Prostate gland (tissue), 2 donors: ENCODE measurements around the gene COX7A2. TPM values are rescaled to one million over a fixed set of nuclear protein-coding genes. Genes with fewer than 3 reads are reported as not detected.

Experiments
- DNase-seq: peaks from one replicate; pipeline ENCODE4 v3.0.0-alpha.2; 2019; ENCODE audit warnings: low spot score
- H3K27ac ChIP-seq, 2 donors: fragments of 200-600 bp; sonication (generic); 2 replicates each; pipeline ENCODE4 v1.5.1; 2017 to 2019
- H3K27me3 ChIP-seq: fragments of 200-600 bp; sonication (generic); replicated peaks from 2 replicates; pipeline ENCODE4 v1.5.1; 2019; ENCODE audit not compliant: insufficient read depth
- H3K36me3 ChIP-seq, 2 donors: fragments of 200-600 bp; sonication (generic); 1 replicate in 1 of 2; 2 replicates in 1 of 2; pipeline versions ENCODE4 v1.5.1 to v1.8.1; 2017 to 2019
- H3K4me1 ChIP-seq: fragments of 200-600 bp; sonication (generic); replicated peaks from 2 replicates; pipeline ENCODE4 v1.5.1; 2019
- H3K4me3 ChIP-seq, 2 donors: fragments of 200-600 bp; sonication (generic); 2 replicates each; pipeline ENCODE4 v1.5.1; 2017 to 2019
- H3K9me3 ChIP-seq: fragments of 200-600 bp; sonication (generic); 2 replicates; pipeline ENCODE4 v1.5.1; 2017
- CTCF ChIP-seq, 4 experiments: fragments of 200-600 bp in 2 of 4; fragments of 450-650 bp in 2 of 4; sonication (generic) in 2 of 4; IDR thresholded peaks; 1 replicate in 3 of 4; 2 replicates in 1 of 4; pipeline ENCODE4 v1.5.1; 2016 to 2019; ENCODE audit warnings: antibody characterized with exemption in 4 of 4, mild to moderate bottlenecking in 2 of 4, moderate library complexity in 2 of 4
- POLR2A ChIP-seq: fragments of 450-650 bp; IDR thresholded peaks from one replicate; pipeline ENCODE4 v1.6.1; 2016; ENCODE audit warnings: antibody characterized with exemption, mild to moderate bottlenecking
- POLR2AphosphoS5 ChIP-seq: sonication (generic); formaldehyde crosslinking; IDR thresholded peaks from one replicate; pipeline ENCODE4 v1.6.1; 2017; ENCODE audit warnings: antibody characterized with exemption
- WGBS: methylation state at CpG from one replicate; pipeline ENCODE4 v1.1.5; 2018; 5-methylcytosine and 5-hydroxymethylcytosine counted together
- intact Hi-C: fragments of 100-400 bp; cut with DNase I; formaldehyde crosslinking; loops from one replicate; pipeline ENCODE4 v1.14.2; 2022
- total RNA-seq, 2 donors: library from RNA; depleted of rRNA; stranded (reverse); fragments of >200 nt; gene quantifications; one replicate each; pipeline ENCODE4 v1.1.0, GENCODE V29; 2016

Gene COX7A2
- total RNA-seq, 2 donors from 2014 or later: 136 to 724 TPM

- WGBS: 77% methylated on average over 4 of the region's 4 CpGs
- intact Hi-C loops: no loop called here
- DNase-seq: no peak
- TF ChIP-seq POLR2AphosphoS5: no peak
- TF ChIP-seq POLR2A: no peak
- no peak for TF ChIP-seq CTCF (IDR thresholded peaks at IDR 0.05)
- H3K4me1 ChIP-seq: no peaks in the 10 kb centered on the region
- H3K9me3 ChIP-seq: no peaks in the 10 kb centered on the region
- no peak overlapping the region for H3K27ac ChIP-seq
- no peaks in the 10 kb centered on the region for H3K36me3 ChIP-seq
- H3K4me3 ChIP-seq: no peak overlapping the region
- H3K27me3 ChIP-seq: no peaks in the 10 kb centered on the region
Measured at GRCh38 chr6:75262716-75263400, 19.3 kb upstream of the COX7A2 start.

- no peaks in the 10 kb centered on the region for H3K36me3 ChIP-seq
- WGBS: 100% methylated on average over 1 of the region's 1 CpG
- TF ChIP-seq POLR2A (no peak), CTCF (IDR thresholded peaks at IDR 0.05) (no peak), POLR2AphosphoS5 (no peak)
Measured at GRCh38 chr6:75261299-75261698, 17.7 kb upstream of the COX7A2 start.

GRCh38 chr6:75257343-75258087 lies 13.9 kb upstream of the COX7A2 start:
- H3K4me3 ChIP-seq: no peak overlapping the region
- H3K4me1 ChIP-seq: no peaks in the 10 kb centered on the region
- H3K27me3 ChIP-seq: no peaks in the 10 kb centered on the region
- TF ChIP-seq CTCF (IDR thresholded peaks at IDR 0.05) (no peak), POLR2AphosphoS5 (no peak), POLR2A (no peak)
- DNase-seq: no peak
- no peak overlapping the region for H3K27ac ChIP-seq
- intact Hi-C loops: no loop called here
- 97% methylated on average over 1 of the region's 1 CpG for WGBS
- H3K9me3 ChIP-seq: no peaks in the 10 kb centered on the region
- no peaks in the 10 kb centered on the region for H3K36me3 ChIP-seq

More at GRCh38 chr6:75261299-75261698, 17.7 kb upstream of the COX7A2 start:
- no peak for DNase-seq
- Histone ChIP-seq H3K4me3 (no peak overlapping the region), H3K4me1 (no peaks in the 10 kb centered on the region), H3K27me3 (no peaks in the 10 kb centered on the region), H3K9me3 (no peaks in the 10 kb centered on the region), H3K27ac (no peak overlapping the region)
- intact Hi-C loops: no loop called here

GRCh38 chr6:75250552-75250951 lies 7.0 kb upstream of the COX7A2 start:
- Histone ChIP-seq H3K4me3 (no peak overlapping the region), H3K27me3 (no peaks in the 10 kb centered on the region), H3K27ac (no peak overlapping the region), H3K4me1 (no peaks in the 10 kb centered on the region), H3K9me3 (no peaks in the 10 kb centered on the region), H3K36me3 (no peaks in the 10 kb centered on the region)
- WGBS: 79% methylated on average over 2 of the region's 2 CpGs
- TF ChIP-seq CTCF (IDR thresholded peaks at IDR 0.05): no peak
- intact Hi-C loops: no loop called here
- DNase-seq: no peak

GRCh38 chr6:75249837-75250236 lies 6.2 kb upstream of the COX7A2 start:
- no peak for DNase-seq
- Histone ChIP-seq H3K36me3 (no peaks in the 10 kb centered on the region), H3K27me3 (no peaks in the 10 kb centered on the region), H3K4me1 (no peaks in the 10 kb centered on the region), H3K9me3 (no peaks in the 10 kb centered on the region), H3K4me3 (no peak overlapping the region), H3K27ac (no peak overlapping the region)
- intact Hi-C loops: no loop called here
- no peak for TF ChIP-seq CTCF (IDR thresholded peaks at IDR 0.05)
- TF ChIP-seq POLR2A: no peak
- no peak for TF ChIP-seq POLR2AphosphoS5
